ENCODE data around the gene BTG4.
A peak's percentile ranks its signal among the peaks of the same experiment; 100 is the strongest.

BTG4 gene

DNA sequence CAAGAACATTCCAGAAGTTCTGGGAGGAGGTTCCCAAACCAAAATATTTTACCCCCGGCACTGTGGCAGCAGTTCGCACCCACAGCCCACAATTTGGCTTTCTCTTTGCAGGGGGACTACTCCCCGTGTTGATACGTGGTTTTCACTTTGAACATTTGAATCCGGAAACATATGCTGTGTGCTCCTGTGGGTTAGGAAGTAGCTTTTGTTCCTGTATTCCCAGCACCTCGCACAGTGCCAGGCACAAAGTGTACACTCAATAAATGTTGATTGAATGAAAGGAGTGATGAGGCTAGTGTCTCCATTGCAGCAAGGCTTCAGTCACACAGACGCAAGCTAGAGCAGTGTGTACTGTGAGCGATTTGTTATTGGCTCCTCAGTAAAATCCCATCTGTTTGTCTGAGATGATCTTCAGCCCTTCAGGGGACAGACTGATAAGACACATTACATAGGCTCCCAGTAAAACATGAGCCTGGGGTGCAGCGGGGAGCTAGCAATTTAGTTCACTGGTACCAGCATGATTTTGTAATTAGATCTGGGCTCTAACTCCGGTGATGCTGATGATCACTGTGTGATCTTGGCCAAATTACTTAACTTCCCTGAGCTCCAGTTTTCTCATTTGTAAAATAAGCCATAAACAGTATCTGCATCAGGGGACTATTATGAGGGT lies 30.6 kb upstream of the BTG4 start:
- Histone ChIP-seq H3K27ac (ENCODE audit: low read depth, low read length) (no peak overlapping the region), H3K9ac (ENCODE audit: low read length) (no peak overlapping the region)

DNA sequence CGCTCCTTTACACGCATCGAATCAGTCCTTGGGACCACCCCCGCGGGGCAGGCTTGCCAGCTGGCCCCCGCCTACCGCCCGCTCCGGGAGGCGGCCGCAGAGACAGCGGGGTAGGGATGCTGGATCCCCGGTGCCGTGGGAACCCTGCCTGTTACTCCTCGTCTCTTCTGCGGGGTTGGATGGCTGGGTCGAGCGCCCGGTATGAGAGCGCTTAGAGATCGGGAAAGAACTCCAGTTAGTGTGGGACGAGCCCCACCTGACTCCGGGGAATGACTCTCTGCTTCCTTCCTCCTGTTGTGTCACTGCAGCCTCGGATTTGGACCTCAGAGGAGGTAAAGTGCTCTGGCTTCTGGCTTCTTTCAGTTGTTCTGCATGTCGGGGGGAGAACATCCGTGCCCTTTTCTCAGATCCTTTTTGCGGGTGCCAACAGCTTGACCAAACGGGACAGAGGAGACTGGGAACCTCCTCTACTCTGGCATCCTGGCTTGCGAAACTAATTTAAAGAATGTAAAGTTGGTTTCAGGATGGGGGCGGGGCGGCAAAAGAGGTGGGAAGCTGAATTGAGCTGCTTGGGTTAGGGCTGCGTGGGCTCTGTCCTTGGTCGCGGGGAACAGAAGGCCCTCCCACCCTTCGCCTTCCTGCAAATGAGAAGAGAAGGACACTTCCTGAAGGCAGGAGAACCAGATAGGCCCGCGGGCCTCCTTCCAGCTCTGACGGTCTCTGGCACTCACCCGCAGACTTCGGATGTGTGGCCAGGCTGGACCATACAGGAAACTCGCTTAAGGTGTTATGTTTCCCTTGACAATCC lies 29.3 kb upstream of the BTG4 start:
- Histone ChIP-seq H3K27me3 (ENCODE audit: control insufficient read depth, insufficient read depth, low read length) (no peaks in the 10 kb centered on the region), H3K36me3 (ENCODE audit: control insufficient read depth, insufficient read depth, low read length) (no peaks in the 10 kb centered on the region), H3K9ac (ENCODE audit: low read length) (peak overlapping the region; percentile 53), H3K4me1 (ENCODE audit: control insufficient read depth, insufficient read depth, low read length) (peaks cover 9% of the 10 kb centered on the region), H3K4me3 (ENCODE audit: low read length) (peak overlapping the region; percentile 74), H3K27ac (ENCODE audit: low read depth, low read length) (peak overlapping the region; percentile 83)

More for the DNA sequence above, 30.6 kb upstream of the BTG4 start:
- Histone ChIP-seq H3K36me3 (ENCODE audit: control insufficient read depth, insufficient read depth, low read length) (no peaks in the 10 kb centered on the region), H3K4me3 (ENCODE audit: low read length) (no peak overlapping the region), H3K27me3 (ENCODE audit: control insufficient read depth, insufficient read depth, low read length) (no peaks in the 10 kb centered on the region), H3K4me1 (ENCODE audit: control insufficient read depth, insufficient read depth, low read length) (peaks cover 9% of the 10 kb centered on the region)

DNA sequence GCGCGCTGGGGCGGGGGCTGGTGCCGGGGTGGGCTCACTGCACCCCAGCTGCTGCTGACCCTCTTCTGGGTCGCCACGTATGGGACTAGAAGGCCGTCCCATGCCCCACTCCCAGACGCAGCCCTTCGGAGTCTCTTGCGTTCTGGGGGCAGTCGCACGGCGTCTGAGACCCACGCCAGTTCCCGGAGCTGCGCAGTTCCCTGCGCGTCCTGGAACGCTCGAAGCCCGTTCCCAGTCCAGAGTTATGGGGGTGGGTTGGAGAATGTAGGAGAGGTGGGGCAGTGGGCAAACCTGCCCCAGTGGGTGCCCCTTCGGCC lies 28.7 kb upstream of the BTG4 start:
- peak overlapping the region; percentile 74 for H3K4me3 ChIP-seq (ENCODE audit: low read length)
- no peaks in the 10 kb centered on the region for H3K36me3 ChIP-seq (ENCODE audit: control insufficient read depth, insufficient read depth, low read length)
- peak overlapping the region; percentile 53 for H3K9ac ChIP-seq (ENCODE audit: low read length)
- no peaks in the 10 kb centered on the region for H3K27me3 ChIP-seq (ENCODE audit: control insufficient read depth, insufficient read depth, low read length)
- peaks cover 9% of the 10 kb centered on the region for H3K4me1 ChIP-seq (ENCODE audit: control insufficient read depth, insufficient read depth, low read length)
- H3K27ac ChIP-seq (ENCODE audit: low read depth, low read length) = peak overlapping the region; percentile 83

DNA sequence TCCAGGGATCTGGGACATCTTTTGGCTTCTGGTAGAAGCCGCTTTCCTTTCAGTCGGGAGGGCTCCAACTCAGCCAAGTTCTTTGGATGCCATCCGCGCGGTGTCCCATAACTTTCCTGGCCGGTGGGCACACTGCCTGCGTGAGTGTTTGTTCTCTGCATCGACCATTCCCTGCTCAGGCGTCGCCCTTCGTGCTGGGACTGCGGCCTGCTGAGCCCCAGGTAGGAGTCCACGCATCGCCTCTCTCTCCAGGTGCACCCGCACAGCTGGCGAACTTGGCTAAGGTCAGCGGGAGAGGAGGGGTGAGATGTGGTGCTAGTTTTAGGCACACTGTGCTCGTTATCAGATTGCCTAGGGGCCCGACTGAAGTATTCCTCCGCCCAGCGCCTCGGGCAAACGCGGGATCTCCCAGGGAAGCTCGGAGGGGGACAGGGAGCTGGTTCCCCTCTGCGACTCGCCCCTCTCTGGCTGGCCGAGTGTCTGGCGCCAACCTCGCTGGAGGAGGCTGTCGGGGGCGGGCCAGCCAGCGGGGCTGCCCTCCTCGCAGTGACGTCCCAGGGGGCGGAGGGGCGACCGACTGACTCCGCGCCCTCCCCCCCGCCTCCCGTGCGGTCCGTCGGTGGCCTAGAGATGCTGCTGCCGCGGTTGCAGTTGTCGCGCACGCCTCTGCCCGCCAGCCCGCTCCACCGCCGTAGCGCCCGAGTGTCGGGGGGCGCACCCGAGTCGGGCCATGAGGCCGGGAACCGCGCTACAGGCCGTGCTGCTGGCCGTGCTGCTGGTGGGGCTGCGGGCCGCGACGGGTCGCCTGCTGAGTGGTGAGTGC lies 28.1 kb upstream of the BTG4 start, which contains the start of gene LAYN:
TSS of gene LAYN (plus strand) at position 607 of the 823 bp plus-strand sequence. CDS start at position 731, 124 bp downstream.
- H3K36me3 ChIP-seq (ENCODE audit: control insufficient read depth, insufficient read depth, low read length) = no peaks in the 10 kb centered on the region
- H3K4me1 ChIP-seq (ENCODE audit: control insufficient read depth, insufficient read depth, low read length) = peaks cover 9% of the 10 kb centered on the region
- no peaks in the 10 kb centered on the region for H3K27me3 ChIP-seq (ENCODE audit: control insufficient read depth, insufficient read depth, low read length)
- peak within 1 kb of the TSS; percentile 53 for H3K9ac ChIP-seq (ENCODE audit: low read length)
- H3K4me3 ChIP-seq (ENCODE audit: low read length) = peak within 1 kb of the TSS; percentile 74
- H3K27ac ChIP-seq (ENCODE audit: low read depth, low read length) = peak within 1 kb of the TSS; percentile 83

DNA sequence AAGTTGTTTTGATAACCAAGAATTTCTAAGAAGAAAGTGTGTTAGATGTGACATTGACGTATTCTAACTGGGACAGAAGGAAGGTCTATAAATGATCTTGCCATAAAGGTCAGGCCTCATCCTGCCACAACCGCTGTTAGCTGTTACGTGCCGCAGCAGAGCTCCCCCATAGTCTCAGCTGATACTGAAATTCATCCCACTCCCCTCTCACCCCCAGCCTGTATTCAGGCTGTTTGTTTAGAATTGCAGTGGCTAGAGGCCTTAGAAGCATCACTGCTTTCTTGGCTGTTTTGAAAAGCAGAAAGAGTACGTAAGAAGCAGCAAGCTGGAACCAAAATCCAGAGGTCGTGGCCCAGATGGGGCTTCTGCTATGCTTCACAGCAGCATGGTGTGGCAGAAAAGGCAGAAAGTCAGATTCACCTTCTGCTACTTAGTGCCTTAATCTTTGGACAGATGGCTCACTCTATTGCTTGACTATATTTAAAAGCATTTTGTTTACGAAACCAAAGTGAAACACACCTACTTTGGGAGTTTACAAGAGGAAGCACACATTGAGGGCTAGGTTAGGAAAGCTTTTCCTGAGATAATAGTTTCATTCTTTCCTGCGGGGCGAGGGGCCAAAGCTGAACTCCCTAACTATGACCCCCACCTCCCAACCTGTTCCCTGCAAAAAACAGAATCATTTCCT lies 27.4 kb upstream of the BTG4 start:
- H3K27me3 ChIP-seq (ENCODE audit: control insufficient read depth, insufficient read depth, low read length) = no peaks in the 10 kb centered on the region
- peak overlapping the region; percentile 83 for H3K27ac ChIP-seq (ENCODE audit: low read depth, low read length)
- H3K4me3 ChIP-seq (ENCODE audit: low read length) = peak overlapping the region; percentile 74
- peaks cover 9% of the 10 kb centered on the region for H3K4me1 ChIP-seq (ENCODE audit: control insufficient read depth, insufficient read depth, low read length)
- no peak overlapping the region for H3K9ac ChIP-seq (ENCODE audit: low read length)
- H3K36me3 ChIP-seq (ENCODE audit: control insufficient read depth, insufficient read depth, low read length) = no peaks in the 10 kb centered on the region

DNA sequence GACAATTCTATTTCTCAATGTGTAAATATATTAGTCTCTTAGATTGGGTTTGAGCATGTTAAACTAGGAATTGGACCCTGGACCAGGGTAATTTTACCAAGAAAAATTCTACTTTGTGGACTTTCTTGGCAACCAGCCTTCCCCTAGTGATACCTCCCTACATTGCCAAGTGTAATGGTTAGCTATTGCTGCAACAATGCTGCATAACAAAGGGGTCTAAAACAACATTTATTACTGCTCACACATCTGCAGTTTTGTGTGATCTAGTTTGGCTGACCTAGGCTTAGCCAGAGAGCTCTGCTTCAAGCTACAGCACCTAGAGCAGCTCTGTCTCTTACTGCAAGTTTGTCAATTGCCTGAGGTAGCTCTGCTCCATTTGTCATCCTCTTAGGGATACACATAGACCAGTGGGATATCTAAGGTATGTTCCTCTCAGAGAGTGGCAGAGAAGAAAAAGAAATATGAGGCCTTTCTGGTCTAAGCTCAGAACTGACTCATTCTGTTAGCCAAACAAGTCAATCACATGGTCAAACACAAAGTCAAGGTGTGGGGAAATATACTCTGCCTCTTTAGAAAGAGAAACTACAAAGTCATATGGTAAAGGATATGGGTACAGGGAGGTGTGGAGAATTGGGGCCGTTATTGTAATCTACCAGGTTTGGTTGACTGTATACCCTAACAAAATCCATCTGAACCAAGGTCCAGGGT lies 26.4 kb upstream of the BTG4 start:
- no peak overlapping the region for H3K9ac ChIP-seq (ENCODE audit: low read length)
- H3K36me3 ChIP-seq (ENCODE audit: control insufficient read depth, insufficient read depth, low read length) = no peaks in the 10 kb centered on the region
- H3K27ac ChIP-seq (ENCODE audit: low read depth, low read length) = no peak overlapping the region
- H3K4me1 ChIP-seq (ENCODE audit: control insufficient read depth, insufficient read depth, low read length) = peaks cover 9% of the 10 kb centered on the region
- no peak overlapping the region for H3K4me3 ChIP-seq (ENCODE audit: low read length)
- H3K27me3 ChIP-seq (ENCODE audit: control insufficient read depth, insufficient read depth, low read length) = no peaks in the 10 kb centered on the region

DNA sequence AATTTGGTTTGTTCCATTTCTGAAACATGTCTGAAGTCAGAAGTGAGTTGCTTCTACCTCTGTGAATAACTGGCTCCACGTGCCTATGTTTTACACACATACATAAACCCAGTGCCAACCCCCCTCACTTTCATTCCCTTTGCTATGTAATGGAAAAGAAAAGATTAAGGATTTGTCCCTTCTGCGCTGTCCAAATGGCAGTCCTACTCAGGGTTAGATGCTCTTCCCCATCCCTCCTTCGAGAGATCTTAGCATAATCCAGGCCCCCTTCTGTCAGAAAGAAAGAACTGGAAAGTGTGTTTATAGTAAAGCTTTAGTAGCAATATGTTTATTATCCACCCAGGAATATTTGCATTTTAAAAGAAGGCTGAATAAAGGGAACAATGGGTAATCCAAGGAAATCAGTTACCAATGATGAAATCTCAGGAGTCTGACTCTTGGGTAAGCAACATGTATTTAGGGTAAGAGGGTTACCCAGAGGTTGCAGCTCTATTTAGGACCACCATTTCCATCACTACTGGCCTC lies 25.2 kb upstream of the BTG4 start:
- H3K4me3 ChIP-seq (ENCODE audit: low read length) = no peak overlapping the region
- H3K27me3 ChIP-seq (ENCODE audit: control insufficient read depth, insufficient read depth, low read length) = no peaks in the 10 kb centered on the region
- H3K4me1 ChIP-seq (ENCODE audit: control insufficient read depth, insufficient read depth, low read length) = peaks cover 9% of the 10 kb centered on the region
- H3K36me3 ChIP-seq (ENCODE audit: control insufficient read depth, insufficient read depth, low read length) = no peaks in the 10 kb centered on the region
- H3K9ac ChIP-seq (ENCODE audit: low read length) = no peak overlapping the region
- H3K27ac ChIP-seq (ENCODE audit: low read depth, low read length) = no peak overlapping the region

DNA sequence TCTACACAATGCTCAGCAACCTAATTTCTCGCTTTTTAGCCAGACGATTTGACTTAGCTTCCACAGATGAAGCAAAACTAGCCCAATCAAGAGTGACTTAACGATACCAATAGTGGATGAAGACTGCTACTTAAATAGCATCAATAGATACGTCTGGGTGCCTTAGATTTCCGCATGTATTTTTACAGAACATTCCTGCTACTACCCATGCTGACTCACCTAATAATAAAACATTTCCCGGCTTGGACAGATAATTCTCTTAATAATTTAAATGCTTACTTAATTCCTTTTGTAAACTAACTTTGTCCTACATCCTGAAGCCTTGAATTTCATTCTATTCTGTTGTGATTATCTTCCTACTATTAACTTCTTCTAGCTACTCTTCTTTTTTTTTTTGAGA lies 23.1 kb upstream of the BTG4 start:
- H3K27ac ChIP-seq (ENCODE audit: low read depth, low read length) = no peak overlapping the region
- H3K4me3 ChIP-seq (ENCODE audit: low read length) = no peak overlapping the region
- no peaks in the 10 kb centered on the region for H3K27me3 ChIP-seq (ENCODE audit: control insufficient read depth, insufficient read depth, low read length)
- no peaks in the 10 kb centered on the region for H3K36me3 ChIP-seq (ENCODE audit: control insufficient read depth, insufficient read depth, low read length)
- no peak overlapping the region for H3K9ac ChIP-seq (ENCODE audit: low read length)
- peaks cover 9% of the 10 kb centered on the region for H3K4me1 ChIP-seq (ENCODE audit: control insufficient read depth, insufficient read depth, low read length)

GRCh38 chr11:111532365-111532709 lies 20.2 kb upstream of the BTG4 start:
- H3K9ac ChIP-seq (ENCODE audit: low read length) = no peak overlapping the region
- H3K4me1 ChIP-seq (ENCODE audit: control insufficient read depth, insufficient read depth, low read length) = no peaks in the 10 kb centered on the region
- H3K4me3 ChIP-seq (ENCODE audit: low read length) = no peak overlapping the region
- no peaks in the 10 kb centered on the region for H3K27me3 ChIP-seq (ENCODE audit: control insufficient read depth, insufficient read depth, low read length)
- no peak overlapping the region for H3K27ac ChIP-seq (ENCODE audit: low read depth, low read length)
- H3K36me3 ChIP-seq (ENCODE audit: control insufficient read depth, insufficient read depth, low read length) = no peaks in the 10 kb centered on the region

DNA sequence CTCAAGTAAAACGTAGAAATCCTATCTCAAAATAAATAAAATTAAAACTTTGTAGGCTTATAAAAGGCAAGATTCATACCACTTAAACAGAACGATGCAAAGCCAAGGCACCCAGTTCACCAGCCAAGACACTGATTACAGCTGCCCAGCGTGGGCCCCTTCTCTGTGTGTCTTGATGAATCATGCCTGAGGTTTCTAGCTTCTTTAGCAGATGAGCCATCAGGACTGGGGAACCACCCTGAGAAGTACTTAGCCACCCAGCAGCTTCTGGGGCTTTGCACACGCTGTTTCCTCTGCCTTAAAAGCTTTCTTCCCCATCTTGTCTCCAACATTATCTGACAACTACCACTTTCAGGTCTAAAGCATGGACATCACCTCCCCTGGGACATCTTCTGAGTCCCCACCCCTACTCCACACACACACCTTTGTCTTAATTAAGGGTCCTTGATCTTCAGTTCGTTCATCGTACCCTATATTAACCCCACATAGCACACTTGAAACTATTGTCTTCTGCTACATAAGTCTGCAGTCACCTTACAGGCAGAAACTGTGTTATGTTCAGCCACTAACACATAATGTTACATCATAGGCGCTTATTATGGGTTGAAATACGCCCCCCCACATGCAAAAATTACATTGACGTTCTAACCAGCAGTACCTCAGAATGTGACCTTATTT lies 19.6 kb upstream of the BTG4 start:
- Histone ChIP-seq H3K36me3 (ENCODE audit: control insufficient read depth, insufficient read depth, low read length) (no peaks in the 10 kb centered on the region), H3K9ac (ENCODE audit: low read length) (no peak overlapping the region), H3K27ac (ENCODE audit: low read depth, low read length) (no peak overlapping the region), H3K27me3 (ENCODE audit: control insufficient read depth, insufficient read depth, low read length) (no peaks in the 10 kb centered on the region), H3K4me1 (ENCODE audit: control insufficient read depth, insufficient read depth, low read length) (no peaks in the 10 kb centered on the region), H3K4me3 (ENCODE audit: low read length) (no peak overlapping the region)

DNA sequence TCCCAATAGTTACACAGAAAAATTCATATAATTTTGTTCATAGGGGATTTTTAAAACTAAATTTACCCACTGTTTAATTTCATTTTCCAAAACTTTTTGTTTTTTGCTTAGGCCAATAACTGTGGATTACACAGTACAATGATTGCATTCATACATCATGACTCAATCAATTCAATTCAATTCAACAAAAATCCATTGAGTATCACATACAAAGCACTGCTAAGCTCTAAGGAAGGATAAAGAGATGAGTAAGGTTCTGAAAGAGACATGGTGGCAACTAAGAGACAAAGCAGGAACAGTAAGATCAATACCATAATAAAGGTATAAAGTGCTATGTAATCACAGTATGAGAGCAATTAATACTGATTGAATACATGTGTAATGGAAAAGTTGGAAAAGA lies 18.9 kb upstream of the BTG4 start:
- no peak overlapping the region for H3K4me3 ChIP-seq (ENCODE audit: low read length)
- H3K9ac ChIP-seq (ENCODE audit: low read length) = no peak overlapping the region
- H3K36me3 ChIP-seq (ENCODE audit: control insufficient read depth, insufficient read depth, low read length) = no peaks in the 10 kb centered on the region
- no peak overlapping the region for H3K27ac ChIP-seq (ENCODE audit: low read depth, low read length)
- H3K4me1 ChIP-seq (ENCODE audit: control insufficient read depth, insufficient read depth, low read length) = no peaks in the 10 kb centered on the region
- H3K27me3 ChIP-seq (ENCODE audit: control insufficient read depth, insufficient read depth, low read length) = no peaks in the 10 kb centered on the region
